Measurements from ENCODE around the gene P2RX7. TPM values are rescaled to one million over a fixed set of nuclear protein-coding genes. Genes with fewer than 3 reads are reported as not detected.

Gene P2RX7
- total RNA-seq, 1 experiment from 2014 or later, result 0.17 TPM

- Histone ChIP-seq H3K27ac (ENCODE audit: low read depth, low read length, poor library complexity, severe bottlenecking) (no peak overlapping the region), H3K4me1 (ENCODE audit: insufficient read depth, low read length, poor library complexity, severe bottlenecking) (no peaks in the 10 kb centered on the region), H3K27me3 (replicated peaks; ENCODE audit: insufficient read depth, low read depth, low read length, poor library complexity) (no peaks in the 10 kb centered on the region), H3K4me3 (ENCODE audit: low read depth, low read length, poor library complexity, severe bottlenecking) (no peak overlapping the region), H3K9me3 (ENCODE audit: low read depth, low read length, poor library complexity, severe bottlenecking) (no peaks in the 10 kb centered on the region), H3K36me3 (ENCODE audit: insufficient read depth, low read length, poor library complexity, severe bottlenecking) (no peaks in the 10 kb centered on the region)
- no peak for DNase-seq (ENCODE audit: low spot score)
- TF ChIP-seq CTCF (conservative IDR thresholded peaks at IDR 0.05; ENCODE audit: low read depth, low read length) (no peak), EZH2 (IDR thresholded peaks at IDR 0.05; ENCODE audit: borderline replicate concordance, low read depth, low read length, poor library complexity, severe bottlenecking) (no peak)
- ChIA-PET POLR2A (ENCODE audit: low non-redundant PET) (no interaction called here), CTCF (no interaction called here)
- intact Hi-C loops (cut with micrococcal nuclease; ENCODE audit: unreplicated experiment), result no loop called here
- BruUV-seq (replicated peaks), result no TSS peak
Observed at GRCh38 chr12:121188227-121188626, 55.6 kb downstream of the P2RX7 start.

GRCh38 chr12:121189131-121189530 lies 56.5 kb downstream of the P2RX7 start:
- no peaks in the 10 kb centered on the region for H3K9me3 ChIP-seq (ENCODE audit: low read depth, low read length, poor library complexity, severe bottlenecking)
- no peaks in the 10 kb centered on the region for H3K36me3 ChIP-seq (ENCODE audit: insufficient read depth, low read length, poor library complexity, severe bottlenecking)
- no peaks in the 10 kb centered on the region for H3K27me3 ChIP-seq (replicated peaks; ENCODE audit: insufficient read depth, low read depth, low read length, poor library complexity)
- no peak for TF ChIP-seq EZH2 (IDR thresholded peaks at IDR 0.05; ENCODE audit: borderline replicate concordance, low read depth, low read length, poor library complexity, severe bottlenecking)
- no peak for TF ChIP-seq CTCF (conservative IDR thresholded peaks at IDR 0.05; ENCODE audit: low read depth, low read length)
- CTCF ChIA-PET, result no interaction called here
- BruUV-seq (replicated peaks), result no TSS peak
- H3K4me1 ChIP-seq (ENCODE audit: insufficient read depth, low read length, poor library complexity, severe bottlenecking), result no peaks in the 10 kb centered on the region
- H3K27ac ChIP-seq (ENCODE audit: low read depth, low read length, poor library complexity, severe bottlenecking), result no peak overlapping the region
- intact Hi-C loops (cut with micrococcal nuclease; ENCODE audit: unreplicated experiment), result no loop called here
- DNase-seq (ENCODE audit: low spot score), result no peak
- POLR2A ChIA-PET (ENCODE audit: low non-redundant PET), result interaction anchor here (0.6 kb wide), 1 partner anchor 847 kb away, joined by 5 read pairs; no protein-coding TSS in a partner anchor
- H3K4me3 ChIP-seq (ENCODE audit: low read depth, low read length, poor library complexity, severe bottlenecking), result no peak overlapping the region

- no peaks in the 10 kb centered on the region for H3K9me3 ChIP-seq (ENCODE audit: low read depth, low read length, poor library complexity, severe bottlenecking)
- DNase-seq (ENCODE audit: low spot score), result no peak
- no peak overlapping the region for H3K4me3 ChIP-seq (ENCODE audit: low read depth, low read length, poor library complexity, severe bottlenecking)
- no peak for TF ChIP-seq CTCF (conservative IDR thresholded peaks at IDR 0.05; ENCODE audit: low read depth, low read length)
- TF ChIP-seq EZH2 (IDR thresholded peaks at IDR 0.05; ENCODE audit: borderline replicate concordance, low read depth, low read length, poor library complexity, severe bottlenecking), result no peak
- no peaks in the 10 kb centered on the region for H3K27me3 ChIP-seq (replicated peaks; ENCODE audit: insufficient read depth, low read depth, low read length, poor library complexity)
- POLR2A ChIA-PET (ENCODE audit: low non-redundant PET), result interaction anchor here (0.6 kb wide), 1 partner anchor 847 kb away, joined by 5 read pairs; no protein-coding TSS in a partner anchor
- CTCF ChIA-PET, result no interaction called here
- intact Hi-C loops (cut with micrococcal nuclease; ENCODE audit: unreplicated experiment), result no loop called here
- no TSS peak for BruUV-seq (replicated peaks)
- H3K27ac ChIP-seq (ENCODE audit: low read depth, low read length, poor library complexity, severe bottlenecking), result no peak overlapping the region
- no peaks in the 10 kb centered on the region for H3K36me3 ChIP-seq (ENCODE audit: insufficient read depth, low read length, poor library complexity, severe bottlenecking)
- H3K4me1 ChIP-seq (ENCODE audit: insufficient read depth, low read length, poor library complexity, severe bottlenecking), result no peaks in the 10 kb centered on the region
Observed at GRCh38 chr12:121189619-121190155, 57.0 kb downstream of the P2RX7 start.

Data from A673 (cell line).